SK-N-SH (cell line): ENCODE results near the gene GRM1. TPM values are rescaled to one million over a fixed set of nuclear protein-coding genes. Genes with fewer than 3 reads are reported as not detected.

Experiments
- CTCF ChIA-PET: fragments of 300-600, 350-600 bp; formaldehyde crosslinking; extraction: SDS; loops from one replicate; lab custom pipeline; 2021; lab: Yijun Ruan, JAX
- POLR2A ChIA-PET: fragments of 350-600 bp; sonication (Branson Sonifier 250); formaldehyde crosslinking; extraction: SDS; loops from one replicate; lab custom pipeline; 2020; ENCODE audit warnings: antibody characterized with exemption, inconsistent platforms; lab: Yijun Ruan, JAX
- DNase-seq: peaks from one replicate; pipeline ENCODE4 v3.0.0; 2012
- H2AFZ ChIP-seq: fragments of 200-600 bp; sonication (generic); 2 replicates; pipeline ENCODE4 v1.8.1; 2016; ENCODE audit warnings: antibody characterized with exemption, mild to moderate bottlenecking, low read depth
- H3F3A ChIP-seq: fragments of 200-600 bp; sonication (generic); replicated peaks from 2 replicates; pipeline ENCODE3; 2016; ENCODE audit warnings: antibody characterized with exemption, mild to moderate bottlenecking; ENCODE audit not compliant: insufficient read depth
- H3K27ac ChIP-seq, 2 experiments: fragments of 200-500 bp in 1 of 2; fragments of 200-600 bp in 1 of 2; sonication (Bioruptor generic) in 1 of 2; sonication (generic), shearing (Covaris generic) in 1 of 2; 2 replicates each; pipeline versions ENCODE4 v1.5.1 to v1.6.1; 2014 to 2016; ENCODE audit warnings: low read depth in 2 of 2, inconsistent platforms in 1 of 2, low read length in 1 of 2, mild to moderate bottlenecking in 1 of 2, mixed read lengths in 1 of 2
- H3K27me3 ChIP-seq: fragments of 200-600 bp; sonication (generic), shearing (Covaris generic); 2 replicates; pipeline ENCODE4 v1.6.1; 2016; ENCODE audit warnings: mixed run types; ENCODE audit not compliant: insufficient read depth
- H3K36me3 ChIP-seq, 2 experiments: fragments of 200-500 bp in 1 of 2; fragments of 200-600 bp in 1 of 2; sonication (Bioruptor generic) in 1 of 2; sonication (generic) in 1 of 2; replicated peaks in 1 of 2; 2 replicates each; pipeline versions ENCODE3 to v1.5.1; 2014 to 2016; ENCODE audit warnings: low read length in 1 of 2, mild to moderate bottlenecking in 1 of 2; ENCODE audit not compliant: insufficient read depth in 2 of 2, control insufficient read depth in 1 of 2
- H3K4me1 ChIP-seq, 2 experiments: fragments of 200-500 bp in 1 of 2; fragments of 200-600 bp in 1 of 2; sonication (Bioruptor generic) in 1 of 2; sonication (generic), shearing (Covaris generic) in 1 of 2; 2 replicates each; pipeline versions ENCODE4 v1.5.1 to v1.6.1; 2014 to 2016; ENCODE audit warnings: low read depth in 1 of 2, low read length in 1 of 2, mixed run types in 1 of 2; ENCODE audit not compliant: insufficient read depth in 2 of 2, control insufficient read depth in 1 of 2
- H3K4me2 ChIP-seq: fragments of 200-600 bp; sonication (generic), shearing (Covaris generic); 2 replicates; pipeline ENCODE4 v1.6.1; 2017; ENCODE audit warnings: mixed run types
- H3K4me3 ChIP-seq, 2 experiments: fragments of 200-500 bp in 1 of 2; fragments of 200-600 bp in 1 of 2; sonication (Bioruptor generic) in 1 of 2; sonication (generic), shearing (Covaris generic) in 1 of 2; 2 replicates each; pipeline versions ENCODE4 v1.5.1 to v1.8.1; 2014 to 2016; ENCODE audit warnings: low read depth in 2 of 2, inconsistent platforms in 1 of 2, low read length in 1 of 2, mild to moderate bottlenecking in 1 of 2, mixed read lengths in 1 of 2, moderate library complexity in 1 of 2
- H3K79me2 ChIP-seq: fragments of 200-600 bp; sonication (generic); 2 replicates; pipeline ENCODE4 v1.8.1; 2017; ENCODE audit warnings: mild to moderate bottlenecking; ENCODE audit not compliant: insufficient read depth
- H3K9ac ChIP-seq: fragments of 200-600 bp; sonication (generic); 2 replicates; pipeline ENCODE4 v1.6.1; 2017; ENCODE audit warnings: mixed run types
- H3K9me2 ChIP-seq: fragments of 200-600 bp; sonication (generic); 2 replicates; pipeline ENCODE4 v1.6.1; 2017; ENCODE audit warnings: mixed run types
- H3K9me3 ChIP-seq: fragments of 200-600 bp; sonication (generic); 2 replicates; pipeline ENCODE4 v1.6.1; 2017; ENCODE audit warnings: mixed run types, mild to moderate bottlenecking, moderate library complexity
- H4K20me1 ChIP-seq: fragments of 200-600 bp; sonication (generic); 2 replicates; pipeline ENCODE4 v1.6.1; 2017; ENCODE audit warnings: mild to moderate bottlenecking, mixed run types; ENCODE audit not compliant: insufficient read depth
- GATA2 ChIP-seq: sonication (generic); formaldehyde crosslinking; IDR thresholded peaks from 2 replicates; pipeline ENCODE4 v1.5.0; 2020; ENCODE audit warnings: mild to moderate bottlenecking, missing genetic modification reagents
- MEF2A ChIP-seq: IDR thresholded peaks from 2 replicates; pipeline ENCODE4 v1.4.0; 2012; ENCODE audit warnings: low read depth, borderline replicate concordance
- PBX3 ChIP-seq: IDR thresholded peaks from 2 replicates; pipeline ENCODE4; 2012
- POLR2AphosphoS5 ChIP-seq: IDR thresholded peaks from 2 replicates; pipeline ENCODE4 v1.6.1; 2012; ENCODE audit warnings: low read depth, low read length
- RAD21 ChIP-seq: IDR thresholded peaks from 2 replicates; pipeline ENCODE4 v1.6.1; 2012; ENCODE audit warnings: mild to moderate bottlenecking, low read length
- REST ChIP-seq: IDR thresholded peaks from 2 replicates; pipeline ENCODE4 v1.6.1; 2012; ENCODE audit warnings: mild to moderate bottlenecking, low read depth, low read length, moderate library complexity
- RFX5 ChIP-seq: IDR thresholded peaks from 2 replicates; pipeline ENCODE4 v1.6.1; 2012; ENCODE audit warnings: mild to moderate bottlenecking, improper control_type of control experiment, low read length
- TCF12 ChIP-seq: IDR thresholded peaks from 2 replicates; pipeline ENCODE4 v1.4.0; 2012
- YY1 ChIP-seq: IDR thresholded peaks from 2 replicates; pipeline ENCODE4 v1.4.0; 2012; ENCODE audit warnings: low read depth, mild to moderate bottlenecking
- WGBS: methylation state at CpG from one replicate; pipeline ENCODE4 v1.1.6; 2017; ENCODE audit warnings: low lambda C conversion rate; 5-methylcytosine and 5-hydroxymethylcytosine counted together
- polyA plus RNA-seq, 3 experiments: library from polyadenylated mRNA; depleted of rRNA; stranded (reverse); fragments of >200 nt; gene quantifications; 2 replicates each; pipeline ENCODE4 v1.2.3, GENCODE V29; 2012

GRM1 gene
- polyA plus RNA-seq, 1 of the 3 experiments (the other 2 are of a cell fraction), result 0.05 TPM

- POLR2A ChIA-PET, result no interaction called here
- Histone ChIP-seq H3K9me2 (no peaks in the 10 kb centered on the region), H3K9ac (no peak overlapping the region), H3K79me2 (no peaks in the 10 kb centered on the region), H3K27me3 (no peaks in the 10 kb centered on the region), H3K9me3 (no peaks in the 10 kb centered on the region), H3K36me3 (no peaks in the 10 kb centered on the region), H2AFZ (no peak overlapping the region), H3K4me2 (no peak overlapping the region), H3K4me3 (no peak overlapping the region), H3F3A (no peaks in the 10 kb centered on the region), H3K4me1 (no peaks in the 10 kb centered on the region), H3K27ac (no peak overlapping the region), H4K20me1 (no peaks in the 10 kb centered on the region)
- 88% methylated on average over 3 of the region's 3 CpGs for WGBS
- no peak for DNase-seq
- CTCF ChIA-PET, result interaction anchor here (0.6 kb wide), 1 partner anchor 314 kb away, joined by 3 read pairs; no protein-coding TSS in a partner anchor
- TF ChIP-seq RFX5, result no peak
- TF ChIP-seq TCF12, result no peak
- TF ChIP-seq MEF2A, result no peak
Measured at GRCh38 chr6:146347690-146348089, 318.8 kb downstream of the GRM1 start.

GRCh38 chr6:146351018-146351417 lies 322.2 kb downstream of the GRM1 start:
- WGBS, result 53% methylated on average over 3 of the region's 3 CpGs
- POLR2A ChIA-PET, result no interaction called here

More at GRCh38 chr6:146351018-146351417, 322.2 kb downstream of the GRM1 start:
- no peaks in the 10 kb centered on the region for H3K27me3 ChIP-seq
- H4K20me1 ChIP-seq, result no peaks in the 10 kb centered on the region
- no peaks in the 10 kb centered on the region for H3K79me2 ChIP-seq
- no peak overlapping the region for H3K27ac ChIP-seq
- no peaks in the 10 kb centered on the region for H3K4me1 ChIP-seq
- H3K9me3 ChIP-seq, result no peaks in the 10 kb centered on the region
- H3K4me3 ChIP-seq, result no peak overlapping the region
- no peak overlapping the region for H3K4me2 ChIP-seq
- H2AFZ ChIP-seq, result no peak overlapping the region
- no peak overlapping the region for H3K9ac ChIP-seq
- CTCF ChIA-PET, result no interaction called here
- H3F3A ChIP-seq, result no peaks in the 10 kb centered on the region
- no peak for DNase-seq
- H3K9me2 ChIP-seq, result no peaks in the 10 kb centered on the region
- H3K36me3 ChIP-seq, result no peaks in the 10 kb centered on the region
- TF ChIP-seq POLR2AphosphoS5 (no peak), GATA2 (CRISPR knock-in tag) (no peak), YY1 (no peak), REST (no peak), PBX3 (no peak), RAD21 (no peak)
